Kidney (tissue), 22 donors: ENCODE results near the gene PHKG1. TPM values are rescaled to one million over a fixed set of nuclear protein-coding genes. Genes with fewer than 3 reads are reported as not detected.
"Not testable (repeated sequence)": the region's sequence is repeated elsewhere in the genome, so short reads cannot be mapped to it uniquely, and the experiment has no call there.

ENCODE experiments used
- DNase-seq, 5 donors: peaks; one replicate each; pipeline ENCODE4 v3.0.0-alpha.2; 2013 to 2020
- FAIRE-seq: peaks from 2 replicates; lab custom pipeline; 2012; peaks lifted over from hg19 to GRCh38; lab: Jason Lieb, UNC
- H3K27ac ChIP-seq, 2 donors: one replicate each; pipeline ENCODE4 v1.7.0; 2013; ENCODE audit warnings: low read depth in 2 of 2, low read length in 2 of 2, inconsistent platforms in 1 of 2
- H3K27me3 ChIP-seq: one replicate; pipeline ENCODE4 v1.7.1; 2013; ENCODE audit warnings: low read length, inconsistent platforms; ENCODE audit not compliant: control insufficient read depth, insufficient read depth
- H3K36me3 ChIP-seq, 3 donors: one replicate each; pipeline versions ENCODE4 v1.7.0 to v1.7.1; 2013; ENCODE audit warnings: low read length in 3 of 3, control low read depth in 1 of 3, inconsistent platforms in 1 of 3; ENCODE audit not compliant: insufficient read depth in 3 of 3, control insufficient read depth in 2 of 3
- H3K4me1 ChIP-seq, 3 donors: one replicate each; pipeline versions ENCODE4 v1.7.0 to v1.7.1; 2013; ENCODE audit warnings: low read length in 3 of 3, inconsistent platforms in 1 of 3, low read depth in 1 of 3; ENCODE audit not compliant: control insufficient read depth in 2 of 3, insufficient read depth in 2 of 3
- H3K4me3 ChIP-seq, 3 donors: one replicate each; pipeline versions ENCODE4 v1.7.0 to v1.8.1; 2013; ENCODE audit warnings: low read length in 3 of 3, control low read depth in 1 of 3, inconsistent platforms in 1 of 3
- H3K9ac ChIP-seq, 3 donors: one replicate each; pipeline versions ENCODE4 v1.7.0 to v1.7.1; 2013; ENCODE audit warnings: low read length in 3 of 3, control low read depth in 1 of 3, inconsistent platforms in 1 of 3
- H3K9me3 ChIP-seq, 3 donors: one replicate each; pipeline versions ENCODE4 v1.7.0 to v1.7.1; 2013; ENCODE audit warnings: low read length in 3 of 3, control low read depth in 1 of 3, inconsistent platforms in 1 of 3; ENCODE audit not compliant: control insufficient read depth in 2 of 3, insufficient read depth in 1 of 3
- intact Hi-C: fragments of 100-400 bp; cut with DNase I; formaldehyde crosslinking; loops from one replicate; pipeline ENCODE4 v1.11.1; 2022
- long read RNA-seq, 10 donors: library from polyadenylated mRNA in 1 of 10; unstranded in 1 of 10; transcript quantifications; one replicate each; pipeline ENCODE4 v2.0.0 and lab custom pipeline, GENCODE V29; 2021 to 2026
- polyA plus RNA-seq: library from polyadenylated mRNA; stranded (reverse); fragments of 350-450 nt; fragmentation: Illumina TruSeq; extraction: RNeasy Lipid Tissue Mini Kit (QIAGEN cat#74804); gene quantifications from one replicate; pipeline ENCODE4 v1.2.3, GENCODE V29; 2014; ENCODE audit warnings: low read depth, low replicate concordance; ENCODE audit not compliant: insufficient read depth
- total RNA-seq: library from RNA; stranded (reverse); fragmentation: NEBNext Ultra II Directional; extraction: Animal tissue kit (Norgen Biotek cat#: 25700); gene quantifications from one replicate; pipeline ENCODE4 v1.2.1, GENCODE V29; 2021
- TF ChIP-seq, protein P1 (sequence below): IDR thresholded peaks from 3 replicates; pipeline ENCODE4 v1.5.1; 2012; ENCODE audit warnings: mild to moderate bottlenecking, moderate library complexity, borderline replicate concordance; ENCODE audit not compliant: insufficient read depth; ENCODE audit errors: extremely low read depth
- donor health status: control.
- donor health status: control.
- donor health status: control.
- donor health status: control.
- donor health status: control.
- donor health status: DM: yes; HTN: yes; CAD: no.
- donor health status: Normal renal cell carcinoma (clear cell type).

PHKG1 gene
- 0.91 TPM for total RNA-seq
- not detected for polyA plus RNA-seq
- long read RNA-seq, donor 1 = 0 reads
- long read RNA-seq, donor 2 = 0 reads
- long read RNA-seq, donor 3 = 0 reads
- long read RNA-seq, donor 4, partial matches to known transcripts = 126 of 135 reads
- long read RNA-seq, donor 4, other reads (novel, unspliced or antisense) = 9 of 135 reads
- long read RNA-seq, donor 5 = 0 reads
- long read RNA-seq, donor 6 = 0 reads
- long read RNA-seq, donor 7, partial matches to known transcripts = 0 of 6 reads
- long read RNA-seq, donor 7, other reads (novel, unspliced or antisense) = 6 of 6 reads
- long read RNA-seq, donor 8 = 0 reads
- long read RNA-seq, donor 9 = 0 reads
- long read RNA-seq, donor 10 = 0 reads

DNA sequence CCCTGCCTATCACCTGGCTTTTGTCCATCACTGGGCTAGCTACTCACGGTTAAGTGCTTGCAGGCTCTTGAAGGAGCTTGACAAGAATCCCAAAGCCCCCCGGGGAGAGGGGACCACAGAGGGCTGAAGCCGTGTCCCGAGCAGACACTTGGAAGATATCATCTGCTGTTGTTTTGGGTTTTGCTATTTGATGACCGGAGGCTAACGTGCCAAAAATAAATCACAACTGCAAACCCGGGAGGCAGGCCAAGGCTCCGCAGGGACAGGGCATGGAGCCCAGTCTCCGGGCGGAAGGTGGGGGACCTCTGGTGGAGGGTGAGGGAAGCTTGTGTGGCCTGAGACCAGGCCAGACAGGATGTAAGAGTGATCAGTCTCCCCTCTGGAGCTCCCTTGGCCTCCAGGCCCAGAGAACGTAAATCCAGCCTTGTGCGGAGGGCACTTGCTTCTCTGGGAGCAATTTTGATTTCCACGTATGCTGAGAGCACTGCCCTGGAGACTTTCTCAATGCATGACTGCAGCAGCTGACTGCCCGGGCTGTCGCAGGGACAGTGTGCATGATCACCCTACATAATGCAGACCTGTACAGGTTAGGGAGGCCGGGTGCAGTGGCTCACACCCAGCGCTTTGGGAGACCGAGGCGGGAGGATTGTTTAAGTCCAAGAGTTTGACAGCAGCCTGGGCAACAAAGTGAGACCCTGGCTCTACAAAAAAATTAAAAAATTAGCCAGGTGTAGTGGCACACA lies at the start of gene PHKG1:
Gene PHKG1, minus strand, starts transcription at position 164 of the 743 bp plus-strand sequence. CDS start 4,011 bp downstream, outside the sequence.
- no peaks in the 10 kb centered on the region for H3K36me3 ChIP-seq
- H3K4me1 ChIP-seq = peaks cover 0 to 3% (median 0%) of the 10 kb centered on the region in 3 donors
- TF ChIP-seq, protein P1, sequence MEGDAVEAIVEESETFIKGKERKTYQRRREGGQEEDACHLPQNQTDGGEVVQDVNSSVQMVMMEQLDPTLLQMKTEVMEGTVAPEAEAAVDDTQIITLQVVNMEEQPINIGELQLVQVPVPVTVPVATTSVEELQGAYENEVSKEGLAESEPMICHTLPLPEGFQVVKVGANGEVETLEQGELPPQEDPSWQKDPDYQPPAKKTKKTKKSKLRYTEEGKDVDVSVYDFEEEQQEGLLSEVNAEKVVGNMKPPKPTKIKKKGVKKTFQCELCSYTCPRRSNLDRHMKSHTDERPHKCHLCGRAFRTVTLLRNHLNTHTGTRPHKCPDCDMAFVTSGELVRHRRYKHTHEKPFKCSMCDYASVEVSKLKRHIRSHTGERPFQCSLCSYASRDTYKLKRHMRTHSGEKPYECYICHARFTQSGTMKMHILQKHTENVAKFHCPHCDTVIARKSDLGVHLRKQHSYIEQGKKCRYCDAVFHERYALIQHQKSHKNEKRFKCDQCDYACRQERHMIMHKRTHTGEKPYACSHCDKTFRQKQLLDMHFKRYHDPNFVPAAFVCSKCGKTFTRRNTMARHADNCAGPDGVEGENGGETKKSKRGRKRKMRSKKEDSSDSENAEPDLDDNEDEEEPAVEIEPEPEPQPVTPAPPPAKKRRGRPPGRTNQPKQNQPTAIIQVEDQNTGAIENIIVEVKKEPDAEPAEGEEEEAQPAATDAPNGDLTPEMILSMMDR = peak; percentile 37
- no peak within 1 kb of the TSS for H3K9ac ChIP-seq
- H3K9me3 ChIP-seq = no peaks in the 10 kb centered on the region
- DNase-seq = peak in 3 of 5 donors; percentile 26 to 92 (median 65)
- no peak within 1 kb of the TSS for H3K4me3 ChIP-seq
- intact Hi-C loops = no loop called here
- FAIRE-seq = no peak
- no peak within 1 kb of the TSS for H3K27ac ChIP-seq
- no peaks in the 10 kb centered on the region for H3K27me3 ChIP-seq

DNA sequence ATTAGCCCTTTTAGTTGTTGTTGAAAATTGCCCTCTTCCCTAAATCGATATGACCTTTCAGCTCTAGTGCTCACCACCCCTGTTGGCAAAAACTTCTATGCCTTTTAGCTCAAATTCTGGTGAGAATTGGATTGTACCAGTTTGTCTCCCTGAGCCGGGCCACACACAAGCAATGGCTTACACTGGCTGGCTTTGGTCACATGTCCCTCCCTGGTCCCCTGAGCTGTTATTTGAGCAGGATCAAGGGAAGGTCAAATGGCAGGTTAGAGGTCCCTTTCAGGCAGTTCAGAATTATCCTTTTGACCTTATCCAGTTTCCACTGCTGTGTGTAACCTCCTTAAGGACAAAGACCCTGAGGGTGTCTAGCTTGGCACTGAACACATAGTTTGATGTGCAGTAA lies 38.3 kb upstream of the PHKG1 start:
- H3K9ac ChIP-seq, H3K4me3 ChIP-seq, DNase-seq, H3K9me3 ChIP-seq, H3K27me3 ChIP-seq, H3K4me1 ChIP-seq, FAIRE-seq, H3K27ac ChIP-seq, H3K36me3 ChIP-seq, intact Hi-C loops: not testable (repeated sequence)

DNA sequence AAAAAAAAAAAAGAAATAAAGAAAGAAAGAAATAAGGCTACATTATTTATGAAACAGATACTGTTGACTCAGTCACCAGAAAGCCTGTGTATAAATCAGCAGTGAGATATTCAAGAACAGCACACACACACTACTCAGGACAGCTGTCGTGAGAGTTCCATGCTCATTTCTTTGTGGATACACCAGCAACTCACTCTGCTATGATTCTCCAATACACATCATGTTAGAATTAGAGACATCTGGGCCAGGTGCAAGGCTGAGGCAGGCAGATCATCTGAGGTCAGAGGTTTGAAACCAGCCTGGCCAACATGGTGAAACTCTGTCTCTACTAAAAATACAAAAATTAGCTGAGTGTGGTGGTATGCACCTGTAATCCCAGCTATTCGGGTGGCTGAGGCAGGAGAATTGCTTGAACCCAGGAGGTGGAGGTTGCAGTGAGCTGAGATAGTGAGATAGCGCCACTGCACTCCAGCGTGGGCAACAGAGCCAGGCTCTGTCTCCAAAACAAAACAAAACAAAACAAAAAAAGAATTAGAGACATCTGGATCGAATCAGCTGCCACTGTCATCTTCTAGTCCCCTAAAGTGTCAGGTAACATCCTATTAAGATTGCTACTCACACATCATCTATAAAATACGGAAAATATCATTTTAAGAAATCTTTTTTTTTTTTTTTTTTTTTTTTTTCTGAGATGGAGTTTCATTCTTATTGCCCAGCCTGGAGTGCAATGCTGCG lies 34.7 kb upstream of the PHKG1 start:
- DNase-seq = no peak
- H3K9ac ChIP-seq = no peak overlapping the region
- H3K36me3 ChIP-seq = no peaks in the 10 kb centered on the region
- TF ChIP-seq, protein P1 = no peak
- H3K4me3 ChIP-seq = no peak overlapping the region
- H3K4me1 ChIP-seq = peaks cover 0 to 3% (median 0%) of the 10 kb centered on the region in 3 donors
- H3K27ac ChIP-seq = no peak overlapping the region
- H3K9me3 ChIP-seq = no peaks in the 10 kb centered on the region
- intact Hi-C loops = no loop called here
- FAIRE-seq = no peak
- no peaks in the 10 kb centered on the region for H3K27me3 ChIP-seq

DNA sequence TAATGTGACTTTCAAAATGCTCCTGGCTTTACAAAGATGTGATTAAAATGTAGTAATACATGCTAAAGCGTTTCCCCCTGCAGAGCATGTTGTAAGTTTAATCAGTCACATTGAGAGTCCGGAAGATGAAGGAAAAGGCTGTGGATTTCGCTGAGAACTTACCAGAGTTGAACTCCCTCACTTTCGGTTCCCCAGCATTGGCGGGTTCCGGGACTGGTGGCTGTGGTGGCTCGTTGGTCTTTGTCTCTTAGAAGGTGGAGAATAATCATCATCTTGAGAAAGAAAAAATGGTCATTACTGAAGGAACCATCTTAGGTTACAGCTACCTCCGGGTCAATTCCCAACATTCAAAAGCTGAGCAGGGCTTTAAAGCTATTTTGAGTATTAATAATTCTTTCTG lies 33.1 kb upstream of the PHKG1 start:
- DNase-seq (no peak), FAIRE-seq (no peak)
- Histone ChIP-seq H3K4me1 (peaks cover 0 to under 1% (median 0%) of the 10 kb centered on the region in 3 donors), H3K36me3 (no peaks in the 10 kb centered on the region), H3K9ac (no peak overlapping the region), H3K9me3 (no peaks in the 10 kb centered on the region), H3K27me3 (no peaks in the 10 kb centered on the region), H3K4me3 (no peak overlapping the region), H3K27ac (no peak overlapping the region)
- TF ChIP-seq, protein P1 = no peak
- intact Hi-C loops = no loop called here
